GM12878 (cell line): Measurements from ENCODE around the gene MAP1S. TPM values are rescaled to one million over a fixed set of nuclear protein-coding genes. Genes with fewer than 3 reads are reported as not detected.

ENCODE experiments used
- BACH1 ChIP-seq: fragments of 450-650 bp; IDR thresholded peaks from 2 replicates; pipeline ENCODE4 v1.6.1; 2017; ENCODE audit warnings: mild to moderate bottlenecking, borderline replicate concordance
- CHD1 ChIP-seq: IDR thresholded peaks from 2 replicates; pipeline ENCODE4 v1.6.1; 2012; ENCODE audit warnings: low read depth, low read length, improper control_type of control experiment
- E2F4 ChIP-seq: IDR thresholded peaks from 2 replicates; pipeline ENCODE4 v1.6.1; 2012; ENCODE audit warnings: low read depth, low read length, improper control_type of control experiment
- EGR1 ChIP-seq, 2 experiments: IDR thresholded peaks; 1 replicate in 1 of 2; 2 replicates in 1 of 2; pipeline ENCODE4 v1.6.1; 2011 to 2012; ENCODE audit warnings: low read depth in 2 of 2, low read length in 2 of 2, borderline replicate concordance in 1 of 2, mild to moderate bottlenecking in 1 of 2, moderate library complexity in 1 of 2
- GABPA ChIP-seq: IDR thresholded peaks from 2 replicates; pipeline ENCODE4 v1.6.1; 2014; ENCODE audit warnings: antibody characterized with exemption, low read depth, mild to moderate bottlenecking, inconsistent platforms
- JUNB ChIP-seq: IDR thresholded peaks from 2 replicates; pipeline ENCODE4 v1.6.1; 2016; ENCODE audit warnings: antibody characterized with exemption, mild to moderate bottlenecking
- JUND ChIP-seq: IDR thresholded peaks from 2 replicates; pipeline ENCODE4 v1.6.1; 2012; ENCODE audit warnings: low read depth, mild to moderate bottlenecking, low read length, improper control_type of control experiment, moderate library complexity
- MTA3 ChIP-seq: IDR thresholded peaks from 2 replicates; pipeline ENCODE4 v1.6.1; 2012; ENCODE audit warnings: low read length, inconsistent platforms, borderline replicate concordance
- NBN ChIP-seq: fragments of 450-650 bp; IDR thresholded peaks from 2 replicates; pipeline ENCODE4 v1.6.1; 2016
- NR2C1 ChIP-seq: fragments of 450-650 bp; IDR thresholded peaks from 2 replicates; pipeline ENCODE4 v1.6.1; 2017; ENCODE audit warnings: antibody characterized with exemption, mild to moderate bottlenecking, moderate library complexity
- NR2F1 ChIP-seq: fragments of 450-650 bp; conservative IDR thresholded peaks from 2 replicates; pipeline ENCODE4 v1.6.1; 2017; ENCODE audit warnings: mild to moderate bottlenecking
- POLR2A ChIP-seq: IDR thresholded peaks from 2 replicates; pipeline ENCODE4 v1.6.1; 2011; ENCODE audit warnings: low read depth, mild to moderate bottlenecking, low read length
- RAD51 ChIP-seq: fragments of 450-650 bp; IDR thresholded peaks from 2 replicates; pipeline ENCODE4 v1.6.1; 2016; ENCODE audit warnings: moderate library complexity, mild to moderate bottlenecking, inconsistent platforms
- SP1 ChIP-seq: IDR thresholded peaks from one replicate; pipeline ENCODE4 v1.6.1; 2011; ENCODE audit warnings: low read depth, low read length
- TCF12 ChIP-seq: IDR thresholded peaks from 2 replicates; pipeline ENCODE4 v1.6.1; 2011; ENCODE audit warnings: low read depth, mild to moderate bottlenecking, low read length
- YBX1 ChIP-seq: fragments of 450-650 bp; IDR thresholded peaks from 2 replicates; pipeline ENCODE4 v1.6.1; 2016; ENCODE audit warnings: antibody characterized with exemption
- YY1 ChIP-seq: IDR thresholded peaks from 2 replicates; pipeline ENCODE4 v1.6.1; 2011; ENCODE audit warnings: low read depth, mild to moderate bottlenecking, low read length
- ZBTB11 ChIP-seq: fragments of 450-650 bp; formaldehyde crosslinking; IDR thresholded peaks from 2 replicates; pipeline ENCODE4 v1.5.0; 2022; ENCODE audit warnings: mild to moderate bottlenecking, missing genetic modification characterization
- ZNF274 ChIP-seq: IDR thresholded peaks from one replicate; pipeline ENCODE4 v1.8.0; 2011; ENCODE audit not compliant: insufficient read length, insufficient read depth
- polyA plus RNA-seq, 11 experiments: library from polyadenylated mRNA; depleted of rRNA in 4 of 11; unstranded in 6 of 11; stranded (reverse) in 5 of 11; fragments of >200 nt; fragmentation: Nextera tagmentation in 4 of 11; fragmentation: Illumina TruSeq in 1 of 11; extraction: Ambion mirVana in 4 of 11; extraction: Trizol in 1 of 11; gene quantifications; 1 replicate in 1 of 11; 2 replicates in 10 of 11; pipeline versions ENCODE4 v1.2.1 to v1.2.3, GENCODE V29; 2011 to 2016; ENCODE audit warnings: inconsistent platforms in 2 of 11, missing spikeins in 2 of 11, low read depth in 1 of 11
- total RNA-seq, 4 experiments: library from RNA; depleted of rRNA in 3 of 4; stranded (reverse); fragments of >200 nt in 3 of 4; fragmentation: Illumina TruSeq in 1 of 4; extraction: Trizol in 1 of 4; gene quantifications; 2 replicates each; pipeline versions ENCODE4 v1.2.1 to v1.2.3, GENCODE V29; 2013 to 2021

The MAP1S gene
- total and polyA plus RNA-seq, 10 of the 15 experiments (the other 5 are each of a cell fraction or from before 2014, with no cell fraction given) = 2.1 to 63.9 (median 15.0) TPM

GRCh38 chr19:17718947-17719711 is at the start of gene MAP1S (continued):
- TF ChIP-seq JUNB = no peak
- TF ChIP-seq RAD51 = peak; percentile 30; the same call in 1 of the 2 replicates
- no peak for TF ChIP-seq EGR1 (IDR thresholded peaks at IDR 0.05; ENCODE audit: borderline replicate concordance in 1 of 2, low read depth in 2 of 2, low read length in 2 of 2)
- TF ChIP-seq SP1 = peak; percentile 59
- peak; percentile 50; the same call in 1 of the 2 replicates for TF ChIP-seq NBN
- TF ChIP-seq POLR2A = peak; percentile 91
- TF ChIP-seq TCF12 = no peak
- TF ChIP-seq ZBTB11 (CRISPR knock-in tag) = no peak
- no peak for TF ChIP-seq MTA3
- no peak for TF ChIP-seq CHD1
- peak; percentile 68; the same call in 1 of the 2 replicates for TF ChIP-seq BACH1
- TF ChIP-seq NR2F1 = peak; percentile 26; the same call in 1 of the 2 replicates
- no peak for TF ChIP-seq ZNF274
- TF ChIP-seq JUND = no peak
- TF ChIP-seq YY1 = peak; percentile 97
- TF ChIP-seq GABPA = no peak
- TF ChIP-seq NR2C1 = no peak
- TF ChIP-seq E2F4 = no peak
- TF ChIP-seq YBX1 = no peak
- TF ChIP-seq, all 136 proteins: peak for 24
